ENCODE measurements around the gene RAB13.

DNA sequence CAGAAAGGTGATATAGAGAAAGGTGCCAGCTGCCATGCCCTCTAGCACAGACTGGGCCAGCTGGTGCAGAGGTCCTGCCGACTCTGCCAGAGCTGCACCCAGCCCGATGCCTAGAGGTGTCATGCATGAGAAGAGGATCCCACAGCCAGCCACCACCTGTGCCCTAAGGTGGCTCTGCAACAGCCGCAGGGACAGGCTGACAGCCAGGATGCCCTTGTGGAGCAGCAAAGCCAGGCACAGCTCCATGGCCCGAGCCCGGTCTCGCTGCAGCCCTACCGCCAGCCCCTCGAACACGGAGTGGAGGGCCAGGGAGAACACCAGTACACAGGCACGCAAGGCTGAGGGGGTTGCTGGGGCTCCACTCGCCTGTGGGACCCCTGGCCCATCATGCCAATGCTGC, 25.9 kb downstream of the RAB13 start:
- no peak for TF ChIP-seq CTCF (conservative IDR thresholded peaks at IDR 0.05; ENCODE audit: low read length)
- no peak for TF ChIP-seq EZH2phosphoT487 (IDR thresholded peaks at IDR 0.05; ENCODE audit: borderline replicate concordance)
